ENCODE data around the gene MEX3D.

MEX3D gene

GRCh38 chr19:1612114-1613086 lies 44.3 kb upstream of the MEX3D start:
- ATAC-seq: no peak

GRCh38 chr19:1611353-1611752 lies 43.2 kb upstream of the MEX3D start:
- ATAC-seq: no peak
- TF ChIP-seq ZC3H10 (CRISPR knock-in tag; IDR thresholded peaks at IDR 0.05) (no peak), TCF4 (CRISPR knock-in tag; IDR thresholded peaks at IDR 0.05; ENCODE audit: borderline replicate concordance) (no peak), PPARA (CRISPR knock-in tag; IDR thresholded peaks at IDR 0.05; ENCODE audit: borderline replicate concordance) (no peak), ISL1 (CRISPR knock-in tag; IDR thresholded peaks at IDR 0.05) (no peak), ZFP30 (CRISPR knock-in tag; IDR thresholded peaks at IDR 0.05) (no peak), OSR1 (CRISPR knock-in tag; IDR thresholded peaks at IDR 0.05) (no peak), GLIS3 (CRISPR knock-in tag; IDR thresholded peaks at IDR 0.05) (no peak), ZFP3 (CRISPR knock-in tag; IDR thresholded peaks at IDR 0.05) (no peak), CSRNP3 (CRISPR knock-in tag; IDR thresholded peaks at IDR 0.05) (no peak), ZNF8 (CRISPR knock-in tag; IDR thresholded peaks at IDR 0.05) (no peak), ESRRG (CRISPR knock-in tag; IDR thresholded peaks at IDR 0.05) (no peak), RARB (CRISPR knock-in tag; IDR thresholded peaks at IDR 0.05) (no peak), BACH2 (CRISPR knock-in tag; IDR thresholded peaks at IDR 0.05; ENCODE audit: borderline replicate concordance) (no peak), ZNF70 (CRISPR knock-in tag; IDR thresholded peaks at IDR 0.05) (no peak), SNAI2 (CRISPR knock-in tag; IDR thresholded peaks at IDR 0.05) (no peak), CSDC2 (CRISPR knock-in tag; IDR thresholded peaks at IDR 0.05) (no peak), TOX (CRISPR knock-in tag; IDR thresholded peaks at IDR 0.05; ENCODE audit: borderline replicate concordance) (no peak)
- TF ChIP-seq, protein P1, sequence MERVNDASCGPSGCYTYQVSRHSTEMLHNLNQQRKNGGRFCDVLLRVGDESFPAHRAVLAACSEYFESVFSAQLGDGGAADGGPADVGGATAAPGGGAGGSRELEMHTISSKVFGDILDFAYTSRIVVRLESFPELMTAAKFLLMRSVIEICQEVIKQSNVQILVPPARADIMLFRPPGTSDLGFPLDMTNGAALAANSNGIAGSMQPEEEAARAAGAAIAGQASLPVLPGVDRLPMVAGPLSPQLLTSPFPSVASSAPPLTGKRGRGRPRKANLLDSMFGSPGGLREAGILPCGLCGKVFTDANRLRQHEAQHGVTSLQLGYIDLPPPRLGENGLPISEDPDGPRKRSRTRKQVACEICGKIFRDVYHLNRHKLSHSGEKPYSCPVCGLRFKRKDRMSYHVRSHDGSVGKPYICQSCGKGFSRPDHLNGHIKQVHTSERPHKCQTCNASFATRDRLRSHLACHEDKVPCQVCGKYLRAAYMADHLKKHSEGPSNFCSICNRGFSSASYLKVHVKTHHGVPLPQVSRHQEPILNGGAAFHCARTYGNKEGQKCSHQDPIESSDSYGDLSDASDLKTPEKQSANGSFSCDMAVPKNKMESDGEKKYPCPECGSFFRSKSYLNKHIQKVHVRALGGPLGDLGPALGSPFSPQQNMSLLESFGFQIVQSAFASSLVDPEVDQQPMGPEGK (CRISPR knock-in tag; IDR thresholded peaks at IDR 0.05; ENCODE audit: borderline replicate concordance): no peak
- TF ChIP-seq, protein P2, sequence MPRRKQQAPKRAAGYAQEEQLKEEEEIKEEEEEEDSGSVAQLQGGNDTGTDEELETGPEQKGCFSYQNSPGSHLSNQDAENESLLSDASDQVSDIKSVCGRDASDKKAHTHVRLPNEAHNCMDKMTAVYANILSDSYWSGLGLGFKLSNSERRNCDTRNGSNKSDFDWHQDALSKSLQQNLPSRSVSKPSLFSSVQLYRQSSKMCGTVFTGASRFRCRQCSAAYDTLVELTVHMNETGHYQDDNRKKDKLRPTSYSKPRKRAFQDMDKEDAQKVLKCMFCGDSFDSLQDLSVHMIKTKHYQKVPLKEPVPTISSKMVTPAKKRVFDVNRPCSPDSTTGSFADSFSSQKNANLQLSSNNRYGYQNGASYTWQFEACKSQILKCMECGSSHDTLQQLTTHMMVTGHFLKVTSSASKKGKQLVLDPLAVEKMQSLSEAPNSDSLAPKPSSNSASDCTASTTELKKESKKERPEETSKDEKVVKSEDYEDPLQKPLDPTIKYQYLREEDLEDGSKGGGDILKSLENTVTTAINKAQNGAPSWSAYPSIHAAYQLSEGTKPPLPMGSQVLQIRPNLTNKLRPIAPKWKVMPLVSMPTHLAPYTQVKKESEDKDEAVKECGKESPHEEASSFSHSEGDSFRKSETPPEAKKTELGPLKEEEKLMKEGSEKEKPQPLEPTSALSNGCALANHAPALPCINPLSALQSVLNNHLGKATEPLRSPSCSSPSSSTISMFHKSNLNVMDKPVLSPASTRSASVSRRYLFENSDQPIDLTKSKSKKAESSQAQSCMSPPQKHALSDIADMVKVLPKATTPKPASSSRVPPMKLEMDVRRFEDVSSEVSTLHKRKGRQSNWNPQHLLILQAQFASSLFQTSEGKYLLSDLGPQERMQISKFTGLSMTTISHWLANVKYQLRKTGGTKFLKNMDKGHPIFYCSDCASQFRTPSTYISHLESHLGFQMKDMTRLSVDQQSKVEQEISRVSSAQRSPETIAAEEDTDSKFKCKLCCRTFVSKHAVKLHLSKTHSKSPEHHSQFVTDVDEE (CRISPR knock-in tag; IDR thresholded peaks at IDR 0.05): no peak
- TF ChIP-seq, protein P3, sequence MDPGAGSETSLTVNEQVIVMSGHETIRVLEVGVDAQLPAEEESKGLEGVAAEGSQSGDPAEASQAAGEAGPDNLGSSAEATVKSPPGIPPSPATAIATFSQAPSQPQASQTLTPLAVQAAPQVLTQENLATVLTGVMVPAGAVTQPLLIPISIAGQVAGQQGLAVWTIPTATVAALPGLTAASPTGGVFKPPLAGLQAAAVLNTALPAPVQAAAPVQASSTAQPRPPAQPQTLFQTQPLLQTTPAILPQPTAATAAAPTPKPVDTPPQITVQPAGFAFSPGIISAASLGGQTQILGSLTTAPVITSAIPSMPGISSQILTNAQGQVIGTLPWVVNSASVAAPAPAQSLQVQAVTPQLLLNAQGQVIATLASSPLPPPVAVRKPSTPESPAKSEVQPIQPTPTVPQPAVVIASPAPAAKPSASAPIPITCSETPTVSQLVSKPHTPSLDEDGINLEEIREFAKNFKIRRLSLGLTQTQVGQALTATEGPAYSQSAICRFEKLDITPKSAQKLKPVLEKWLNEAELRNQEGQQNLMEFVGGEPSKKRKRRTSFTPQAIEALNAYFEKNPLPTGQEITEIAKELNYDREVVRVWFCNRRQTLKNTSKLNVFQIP (CRISPR knock-in tag; IDR thresholded peaks at IDR 0.05; ENCODE audit: borderline replicate concordance, low read depth): no peak

More at GRCh38 chr19:1612114-1613086, 44.3 kb upstream of the MEX3D start:
- TF ChIP-seq OSR1 (CRISPR knock-in tag; IDR thresholded peaks at IDR 0.05) (no peak), SNAI2 (CRISPR knock-in tag; IDR thresholded peaks at IDR 0.05) (no peak), ZFP3 (CRISPR knock-in tag; IDR thresholded peaks at IDR 0.05) (no peak), PPARA (CRISPR knock-in tag; IDR thresholded peaks at IDR 0.05; ENCODE audit: borderline replicate concordance) (no peak), ZFP30 (CRISPR knock-in tag; IDR thresholded peaks at IDR 0.05) (no peak), ZNF8 (CRISPR knock-in tag; IDR thresholded peaks at IDR 0.05) (no peak), ZC3H10 (CRISPR knock-in tag; IDR thresholded peaks at IDR 0.05) (no peak), CSRNP3 (CRISPR knock-in tag; IDR thresholded peaks at IDR 0.05) (no peak), BACH2 (CRISPR knock-in tag; IDR thresholded peaks at IDR 0.05; ENCODE audit: borderline replicate concordance) (no peak), CSDC2 (CRISPR knock-in tag; IDR thresholded peaks at IDR 0.05) (no peak), GLIS3 (CRISPR knock-in tag; IDR thresholded peaks at IDR 0.05) (no peak), TOX (CRISPR knock-in tag; IDR thresholded peaks at IDR 0.05; ENCODE audit: borderline replicate concordance) (no peak), ARNTL (CRISPR knock-in tag; IDR thresholded peaks at IDR 0.05; ENCODE audit: borderline replicate concordance, low read depth) (no peak), ZNF565 (CRISPR knock-in tag; conservative IDR thresholded peaks at IDR 0.05; ENCODE audit: low read depth) (no peak)
- TF ChIP-seq, protein P1 (CRISPR knock-in tag; IDR thresholded peaks at IDR 0.05; ENCODE audit: borderline replicate concordance): no peak
